H1 (cell line): Measurements from ENCODE around the gene ACTR3C.

Experiments
- BCL11A ChIP-seq, 2 experiments: IDR thresholded peaks; one replicate each; pipeline ENCODE4 v1.6.1; 2011; ENCODE audit warnings: low read depth in 2 of 2, low read length in 2 of 2, mild to moderate bottlenecking in 2 of 2
- CBX5 ChIP-seq: fragments of 300-800, 300-1000 bp; sonication (generic); IDR thresholded peaks from 2 replicates; pipeline ENCODE4 v1.7.1; 2016; ENCODE audit warnings: antibody characterized with exemption, low read length, low read depth
- CHD2 ChIP-seq: IDR thresholded peaks from 2 replicates; pipeline ENCODE4 v1.6.1; 2012; ENCODE audit warnings: low read length, improper control_type of control experiment
- CTCF ChIP-seq, 3 experiments: IDR thresholded peaks; 1 replicate in 2 of 3; 2 replicates in 1 of 3; pipeline versions ENCODE4 v1.5.1 to v1.6.1; 2011; ENCODE audit warnings: low read length in 3 of 3, mild to moderate bottlenecking in 3 of 3, inconsistent platforms in 2 of 3, low read depth in 1 of 3, moderate library complexity in 1 of 3; ENCODE audit not compliant: insufficient read depth in 1 of 3; ENCODE audit errors: control extremely low read depth in 1 of 3
- EP300 ChIP-seq, 2 experiments: IDR thresholded peaks; 1 replicate in 1 of 2; 2 replicates in 1 of 2; pipeline ENCODE4 v1.6.1; 2011 to 2012; ENCODE audit warnings: low read depth in 2 of 2, low read length in 2 of 2, mild to moderate bottlenecking in 2 of 2, borderline replicate concordance in 1 of 2, inconsistent platforms in 1 of 2, moderate library complexity in 1 of 2
- EZH2 ChIP-seq: fragments of 200-600 bp; sonication (generic); IDR thresholded peaks from 2 replicates; pipeline ENCODE4 v1.7.1; 2012; ENCODE audit warnings: low read depth, mild to moderate bottlenecking, moderate library complexity, low read length, inconsistent platforms; ENCODE audit not compliant: severe bottlenecking
- GABPA ChIP-seq: IDR thresholded peaks from 2 replicates; pipeline ENCODE4 v1.6.1; 2011; ENCODE audit warnings: mild to moderate bottlenecking, low read length, moderate library complexity, borderline replicate concordance; ENCODE audit not compliant: insufficient read depth
- POLR2A ChIP-seq, 2 experiments: IDR thresholded peaks; 1 replicate in 1 of 2; 2 replicates in 1 of 2; pipeline ENCODE4 v1.6.1; 2011; ENCODE audit warnings: low read depth in 2 of 2, low read length in 2 of 2, mild to moderate bottlenecking in 2 of 2; ENCODE audit errors: control extremely low read depth in 1 of 2
- SUZ12 ChIP-seq: fragments of 200-600 bp; sonication (generic); IDR thresholded peaks from 2 replicates; pipeline ENCODE4 v1.6.1; 2012; ENCODE audit warnings: mild to moderate bottlenecking, inconsistent platforms, low read length, moderate library complexity, mixed read lengths

DNA sequence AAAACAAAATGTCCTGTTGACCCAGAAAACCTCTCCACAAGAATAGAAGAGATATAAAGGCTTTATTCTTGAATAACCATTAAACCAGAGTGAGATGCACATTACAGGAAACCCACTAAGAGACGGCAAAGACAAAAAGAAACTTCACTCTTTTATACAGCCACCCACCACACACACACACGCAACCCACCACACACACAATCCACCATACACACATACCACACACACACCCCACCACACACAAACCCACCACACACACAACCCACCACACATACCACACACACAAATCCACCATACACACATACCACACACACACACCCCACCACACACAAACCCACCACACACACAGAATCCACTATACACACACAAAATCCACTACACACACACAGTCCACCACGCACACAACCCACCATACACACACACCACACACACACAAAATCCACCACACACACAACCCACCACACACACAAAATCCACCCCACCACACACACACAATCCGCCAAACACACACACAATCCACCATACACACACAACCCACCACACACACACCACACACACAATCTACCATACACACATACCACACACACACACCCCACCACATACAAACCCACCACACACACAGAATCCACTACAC lies 35.8 kb upstream of the ACTR3C start:
- TF ChIP-seq CTCF (IDR thresholded peaks at IDR 0.05; ENCODE audit: control extremely low read depth in 1 of 3, insufficient read depth in 1 of 3, low read depth in 1 of 3, low read length in 3 of 3) (no peak), CHD2 (no peak), SUZ12 (no peak), EZH2 (no peak), BCL11A (IDR thresholded peaks at IDR 0.05; ENCODE audit: low read depth in 2 of 2, low read length in 2 of 2) (no peak), EP300 (IDR thresholded peaks at IDR 0.05; ENCODE audit: borderline replicate concordance in 1 of 2, low read depth in 2 of 2, low read length in 2 of 2) (no peak), GABPA (no peak), POLR2A (IDR thresholded peaks at IDR 0.05; ENCODE audit: control extremely low read depth in 1 of 2, low read depth in 2 of 2, low read length in 2 of 2) (no peak), CBX5 (no peak)
